Upper lobe of right lung (tissue), 1 donor: ENCODE measurements around the gene GNAT2. TPM values are rescaled to one million over a fixed set of nuclear protein-coding genes. Genes with fewer than 3 reads are reported as not detected.

Experiments used
- ATAC-seq: fragments of 200-7000 bp; cut with Tn5 transposase; one replicate; pipeline ENCODE4 v1.9.1; 2020; ENCODE audit warnings: mild to moderate bottlenecking, moderate library complexity
- DNase-seq: peaks from one replicate; pipeline ENCODE4 v3.0.0-alpha.2; 2020
- H3K27ac ChIP-seq: fragments of 200-600 bp; one replicate; pipeline ENCODE4 v1.8.0; 2022
- H3K27me3 ChIP-seq: fragments of 200-600 bp; one replicate; pipeline ENCODE4 v1.8.0; 2022; ENCODE audit warnings: mild to moderate bottlenecking
- H3K36me3 ChIP-seq: fragments of 200-600 bp; one replicate; pipeline ENCODE4 v1.8.0; 2022
- H3K4me1 ChIP-seq: fragments of 200-600 bp; one replicate; pipeline ENCODE4 v1.8.0; 2022
- H3K4me3 ChIP-seq: fragments of 200-600 bp; one replicate; pipeline ENCODE4 v1.8.0; 2022; ENCODE audit warnings: mild to moderate bottlenecking
- H3K9me3 ChIP-seq: fragments of 200-600 bp; one replicate; pipeline ENCODE4 v1.8.0; 2022
- intact Hi-C: fragments of 100-400 bp; cut with DNase I; formaldehyde crosslinking; loops from one replicate; pipeline ENCODE4 v1.11.0; 2022
- total RNA-seq: library from RNA; stranded (reverse); fragmentation: NEBNext Ultra II Directional; extraction: Animal tissue kit (Norgen Biotek cat#: 25700); gene quantifications from one replicate; pipeline ENCODE4 v1.2.1, GENCODE V29; 2021
- TF ChIP-seq, protein P1 (sequence below): fragments of 200-600 bp; IDR thresholded peaks from one replicate; pipeline ENCODE4 v1.8.0; 2022; ENCODE audit warnings: antibody characterized with exemption
- donor health status: DM: no; HTN: yes; CAD: no; lungs with severe emphysema.

GNAT2 gene
- total RNA-seq, 1 donor from 2014 or later: not detected

DNA sequence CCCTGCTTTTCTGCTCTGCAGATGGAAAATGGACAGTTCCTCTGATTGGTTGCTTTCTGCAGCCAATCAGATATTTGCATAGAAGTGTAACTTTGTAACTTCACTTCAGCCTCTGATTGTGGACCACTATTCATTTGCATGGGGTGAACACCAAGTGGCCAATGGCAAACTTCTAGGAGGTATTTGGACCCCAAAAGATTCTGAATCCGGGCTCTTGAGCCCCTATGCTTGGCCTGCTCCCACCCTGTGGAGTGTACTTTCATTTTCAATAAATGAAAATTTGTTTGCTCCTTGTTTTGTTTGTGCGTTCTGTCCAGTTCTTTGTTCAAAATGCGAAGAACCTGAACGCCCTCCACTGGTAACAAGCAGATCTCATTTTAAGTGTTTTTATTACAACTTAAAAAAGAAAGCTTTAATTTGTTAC is 30.1 kb upstream of the GNAT2 start:
- no peak overlapping the region for H3K4me3 ChIP-seq
- no peaks in the 10 kb centered on the region for H3K27me3 ChIP-seq
- no peaks in the 10 kb centered on the region for H3K36me3 ChIP-seq
- H3K4me1 ChIP-seq: no peaks in the 10 kb centered on the region
- H3K9me3 ChIP-seq: no peaks in the 10 kb centered on the region
- TF ChIP-seq, protein P1, sequence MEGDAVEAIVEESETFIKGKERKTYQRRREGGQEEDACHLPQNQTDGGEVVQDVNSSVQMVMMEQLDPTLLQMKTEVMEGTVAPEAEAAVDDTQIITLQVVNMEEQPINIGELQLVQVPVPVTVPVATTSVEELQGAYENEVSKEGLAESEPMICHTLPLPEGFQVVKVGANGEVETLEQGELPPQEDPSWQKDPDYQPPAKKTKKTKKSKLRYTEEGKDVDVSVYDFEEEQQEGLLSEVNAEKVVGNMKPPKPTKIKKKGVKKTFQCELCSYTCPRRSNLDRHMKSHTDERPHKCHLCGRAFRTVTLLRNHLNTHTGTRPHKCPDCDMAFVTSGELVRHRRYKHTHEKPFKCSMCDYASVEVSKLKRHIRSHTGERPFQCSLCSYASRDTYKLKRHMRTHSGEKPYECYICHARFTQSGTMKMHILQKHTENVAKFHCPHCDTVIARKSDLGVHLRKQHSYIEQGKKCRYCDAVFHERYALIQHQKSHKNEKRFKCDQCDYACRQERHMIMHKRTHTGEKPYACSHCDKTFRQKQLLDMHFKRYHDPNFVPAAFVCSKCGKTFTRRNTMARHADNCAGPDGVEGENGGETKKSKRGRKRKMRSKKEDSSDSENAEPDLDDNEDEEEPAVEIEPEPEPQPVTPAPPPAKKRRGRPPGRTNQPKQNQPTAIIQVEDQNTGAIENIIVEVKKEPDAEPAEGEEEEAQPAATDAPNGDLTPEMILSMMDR: peak; percentile 33
- no peak for DNase-seq
- intact Hi-C loops: no loop called here
- no peak overlapping the region for H3K27ac ChIP-seq
- ATAC-seq: no peak

DNA sequence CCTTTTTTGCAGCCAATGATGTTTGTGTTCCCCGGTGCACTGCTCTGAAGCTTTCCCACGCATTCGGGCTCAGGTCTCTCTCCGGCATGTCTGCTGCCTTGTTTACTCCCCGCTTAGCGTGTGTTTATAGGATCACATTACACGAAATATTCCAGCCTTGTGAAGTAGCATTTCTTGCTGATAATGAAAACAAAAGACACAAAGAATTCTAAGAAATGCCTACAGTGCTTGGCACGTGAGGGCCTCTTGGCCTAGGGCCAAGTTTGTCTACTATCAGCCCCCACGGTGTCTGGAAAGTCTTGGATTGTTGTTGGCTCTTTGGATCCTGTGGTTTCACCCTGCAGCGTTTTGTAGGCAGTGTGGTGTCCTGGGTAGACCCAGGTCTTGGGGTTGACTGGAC is 25.3 kb upstream of the GNAT2 start:
- no peaks in the 10 kb centered on the region for H3K36me3 ChIP-seq
- DNase-seq (peak; percentile 16), ATAC-seq (no peak)
- H3K27ac ChIP-seq: no peak overlapping the region
- no peaks in the 10 kb centered on the region for H3K9me3 ChIP-seq
- intact Hi-C loops: loop anchor here (5.0 kb wide), 1 partner anchor 128 kb away; no protein-coding TSS in a partner anchor
- peaks cover 3% of the 10 kb centered on the region for H3K4me1 ChIP-seq
- no peaks in the 10 kb centered on the region for H3K27me3 ChIP-seq
- TF ChIP-seq, protein P1: no peak
- no peak overlapping the region for H3K4me3 ChIP-seq

DNA sequence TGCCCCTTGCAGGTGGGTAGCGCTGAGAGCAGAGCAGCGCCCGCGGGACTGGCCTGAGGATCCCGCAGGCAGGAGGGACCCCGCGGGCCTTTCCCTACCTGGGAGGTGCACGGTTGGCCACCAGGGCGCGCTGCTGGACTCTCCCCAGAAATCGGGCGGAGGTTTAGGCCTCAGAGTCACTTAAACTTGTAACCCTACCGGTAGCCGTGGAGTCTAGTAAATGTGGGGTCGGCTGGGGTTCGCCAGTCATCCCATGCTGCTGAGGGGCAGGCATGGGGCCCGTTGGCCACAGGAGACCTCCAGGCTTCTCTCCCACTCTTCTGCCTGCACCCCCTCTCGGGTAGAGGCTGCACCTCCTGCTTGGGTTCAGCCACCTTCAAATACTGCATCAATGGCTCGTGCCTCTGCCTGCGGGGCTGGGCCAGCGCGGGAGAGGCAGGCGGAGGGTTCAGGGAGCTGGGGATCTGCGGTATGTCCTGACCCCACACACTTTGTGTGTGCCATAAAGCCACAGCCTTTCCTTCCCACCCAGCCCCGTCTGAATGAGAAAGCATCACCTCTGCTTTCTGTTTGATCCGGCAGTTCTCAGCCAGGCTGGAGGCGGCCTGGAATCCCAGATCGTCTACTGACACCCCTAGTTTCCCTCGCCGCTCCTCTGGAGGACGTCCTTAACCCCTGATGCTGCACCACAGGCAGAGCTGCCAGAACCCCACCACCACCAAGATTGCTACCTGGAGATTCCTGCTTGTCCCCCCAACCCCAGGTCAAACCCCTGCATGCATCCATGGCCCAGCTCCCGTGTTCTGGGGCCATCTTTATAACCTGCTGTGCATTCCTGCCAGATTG is 24.2 kb upstream of the GNAT2 start:
- H3K27ac ChIP-seq: no peak overlapping the region
- H3K9me3 ChIP-seq: no peaks in the 10 kb centered on the region
- DNase-seq (peak; percentile 93), ATAC-seq (peak; percentile 93)
- H3K4me1 ChIP-seq: peaks cover 3% of the 10 kb centered on the region
- TF ChIP-seq, protein P1: peak; percentile 87
- intact Hi-C loops: loop anchor here (5.0 kb wide), 1 partner anchor 129 kb away; no protein-coding TSS in a partner anchor
- H3K36me3 ChIP-seq: no peaks in the 10 kb centered on the region
- H3K4me3 ChIP-seq: no peak overlapping the region
- H3K27me3 ChIP-seq: no peaks in the 10 kb centered on the region

DNA sequence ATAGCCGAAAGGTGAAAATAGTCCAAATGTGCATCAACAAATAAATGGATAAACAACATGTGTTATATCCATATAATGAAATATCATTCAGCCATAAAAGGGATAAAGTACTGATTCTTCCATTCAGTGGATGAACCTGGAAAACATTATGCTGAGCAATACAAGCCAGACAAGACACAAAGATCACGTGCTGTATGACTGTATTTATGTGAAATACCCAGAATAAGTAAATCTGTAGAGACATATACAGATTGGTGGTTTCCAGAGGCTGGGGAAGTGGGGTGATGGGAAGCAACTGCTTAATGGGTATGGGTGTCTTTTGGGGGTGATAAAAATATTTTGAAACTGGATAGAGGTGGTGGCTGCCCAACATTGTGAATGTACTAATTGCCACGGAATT is 23.2 kb upstream of the GNAT2 start:
- Histone ChIP-seq H3K27me3 (no peaks in the 10 kb centered on the region), H3K36me3 (no peaks in the 10 kb centered on the region), H3K4me3 (no peak overlapping the region), H3K27ac (no peak overlapping the region), H3K9me3 (no peaks in the 10 kb centered on the region), H3K4me1 (peaks cover 3% of the 10 kb centered on the region)
- TF ChIP-seq, protein P1: no peak
- ATAC-seq (no peak), DNase-seq (no peak)
- intact Hi-C loops: loop anchor here (5.0 kb wide), 1 partner anchor 130 kb away; no protein-coding TSS in a partner anchor

DNA sequence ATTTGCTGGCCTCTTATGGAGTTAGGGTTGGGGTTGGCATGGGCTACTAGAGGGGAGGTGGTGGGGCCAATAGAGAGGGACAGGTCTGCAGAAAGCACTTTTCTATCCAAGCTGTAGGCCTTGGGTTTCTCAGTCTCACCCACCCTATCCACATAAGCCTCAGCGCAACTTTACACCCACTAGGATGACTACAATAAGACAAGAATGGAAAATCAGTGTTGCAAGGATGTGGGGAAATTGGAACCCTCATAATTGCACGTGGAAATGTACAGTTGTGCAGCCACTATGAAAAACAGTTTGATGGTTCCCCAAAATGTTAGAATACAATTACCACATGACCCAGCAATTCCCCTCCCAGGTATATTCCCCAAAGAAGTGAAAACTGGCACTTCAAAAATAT is 22.4 kb upstream of the GNAT2 start:
- no peaks in the 10 kb centered on the region for H3K36me3 ChIP-seq
- intact Hi-C loops: loop anchor here (5.0 kb wide), 1 partner anchor 130 kb away; no protein-coding TSS in a partner anchor
- TF ChIP-seq, protein P1: no peak
- H3K27me3 ChIP-seq: no peaks in the 10 kb centered on the region
- no peak overlapping the region for H3K27ac ChIP-seq
- ATAC-seq (no peak), DNase-seq (no peak)
- peaks cover 3% of the 10 kb centered on the region for H3K4me1 ChIP-seq
- no peak overlapping the region for H3K4me3 ChIP-seq
- H3K9me3 ChIP-seq: no peaks in the 10 kb centered on the region
